Chondrocyte (in vitro differentiated cells): ENCODE results near the gene SLC22A23. TPM values are rescaled to one million over a fixed set of nuclear protein-coding genes. Genes with fewer than 3 reads are reported as not detected.

ENCODE experiments used
- DNase-seq: peaks from one replicate; pipeline ENCODE4 v3.0.0; 2021; ENCODE audit warnings: mixed read lengths, low spot score
- H3K27ac Mint-ChIP-seq: one replicate; pipeline ENCODE4 v1.8.0; 2021; ENCODE audit warnings: mild to moderate bottlenecking, moderate library complexity, mixed read lengths; ENCODE audit not compliant: unreplicated experiment
- H3K27me3 Mint-ChIP-seq: 2 replicates; pipeline ENCODE4 v1.8.0; 2021; ENCODE audit warnings: low read depth, mixed read lengths
- H3K36me3 Mint-ChIP-seq: 2 replicates; pipeline ENCODE4 v1.8.0; 2021; ENCODE audit warnings: low read depth, mixed read lengths
- H3K4me1 Mint-ChIP-seq: 2 replicates; pipeline ENCODE4 v1.8.0; 2021; ENCODE audit warnings: low read depth, mild to moderate bottlenecking, mixed read lengths
- H3K4me3 Mint-ChIP-seq: one replicate; pipeline ENCODE4 v1.8.0; 2021; ENCODE audit warnings: mild to moderate bottlenecking, moderate library complexity, mixed read lengths; ENCODE audit not compliant: unreplicated experiment
- H3K9me3 Mint-ChIP-seq: 2 replicates; pipeline ENCODE4 v1.8.0; 2021; ENCODE audit warnings: low read depth, mixed read lengths
- CTCF ChIP-seq: fragments of 200-600 bp; sonication (generic); IDR thresholded peaks from 2 replicates; pipeline ENCODE4 v1.5.0; 2021; ENCODE audit warnings: antibody characterized with exemption, mild to moderate bottlenecking, moderate library complexity
- total RNA-seq: library from RNA; stranded (reverse); gene quantifications from 3 replicates; pipeline ENCODE4 v1.2.1, GENCODE V29; 2021

Gene SLC22A23
- total RNA-seq, 1 donor from 2014 or later, result 36.4 TPM

GRCh38 chr6:3410385-3411360, 46.2 kb downstream of the SLC22A23 start:
- no peak overlapping the region for H3K27ac Mint-ChIP-seq
- no peaks in the 10 kb centered on the region for H3K27me3 Mint-ChIP-seq

GRCh38 chr6:3409699-3410384, 47.0 kb downstream of the SLC22A23 start:
- no peak for TF ChIP-seq CTCF
- H3K4me1 Mint-ChIP-seq, result peaks cover 28% of the 10 kb centered on the region
- no peak overlapping the region for H3K4me3 Mint-ChIP-seq
- DNase-seq, result no peak
- H3K36me3 Mint-ChIP-seq, result peaks cover 18% of the 10 kb centered on the region
- no peak overlapping the region for H3K27ac Mint-ChIP-seq
- peaks cover 4% of the 10 kb centered on the region for H3K9me3 Mint-ChIP-seq
- H3K27me3 Mint-ChIP-seq, result no peaks in the 10 kb centered on the region

More at GRCh38 chr6:3410385-3411360, 46.2 kb downstream of the SLC22A23 start:
- no peak for DNase-seq
- H3K4me1 Mint-ChIP-seq, result peaks cover 29% of the 10 kb centered on the region
- TF ChIP-seq CTCF, result peak; percentile 88
- H3K36me3 Mint-ChIP-seq, result peaks cover 21% of the 10 kb centered on the region
- peaks cover 4% of the 10 kb centered on the region for H3K9me3 Mint-ChIP-seq
- no peak overlapping the region for H3K4me3 Mint-ChIP-seq

GRCh38 chr6:3408665-3409064, 48.2 kb downstream of the SLC22A23 start:
- no peaks in the 10 kb centered on the region for H3K27me3 Mint-ChIP-seq
- H3K9me3 Mint-ChIP-seq, result peaks cover 4% of the 10 kb centered on the region
- H3K4me1 Mint-ChIP-seq, result peaks cover 29% of the 10 kb centered on the region
- no peak overlapping the region for H3K27ac Mint-ChIP-seq
- H3K4me3 Mint-ChIP-seq, result no peak overlapping the region
- H3K36me3 Mint-ChIP-seq, result peaks cover 20% of the 10 kb centered on the region
- no peak for DNase-seq
- no peak for TF ChIP-seq CTCF

GRCh38 chr6:3407840-3408239, 49.0 kb downstream of the SLC22A23 start:
- Mint-ChIP-seq H3K27me3 (no peaks in the 10 kb centered on the region), H3K9me3 (peaks cover 2% of the 10 kb centered on the region), H3K4me3 (no peak overlapping the region), H3K4me1 (peaks cover 37% of the 10 kb centered on the region), H3K36me3 (peaks cover 21% of the 10 kb centered on the region), H3K27ac (no peak overlapping the region)
- TF ChIP-seq CTCF, result no peak
- DNase-seq, result no peak
